GM21526 (cell line): ENCODE results near the gene MSI2.

ENCODE experiments used
- ATAC-seq: cut with Tn5 transposase; IDR thresholded peaks from one replicate; pipeline ENCODE4 v1.9.1; 2021; ENCODE audit warnings: moderate library complexity; ENCODE audit not compliant: unreplicated experiment, low FRiP score

MSI2 gene

GRCh38 chr17:57663326-57664070 lies 407.2 kb downstream of the MSI2 start:
- ATAC-seq: no peak

GRCh38 chr17:57665128-57665527 lies 408.8 kb downstream of the MSI2 start:
- ATAC-seq: no peak

- ATAC-seq: no peak
Measured at GRCh38 chr17:57665696-57666095, 409.4 kb downstream of the MSI2 start.

GRCh38 chr17:57666201-57666870 lies 410.0 kb downstream of the MSI2 start:
- ATAC-seq: no peak

GRCh38 chr17:57666946-57667345 lies 410.6 kb downstream of the MSI2 start:
- ATAC-seq: no peak

- ATAC-seq: no peak
Measured at GRCh38 chr17:57667461-57667923, 411.2 kb downstream of the MSI2 start.

- ATAC-seq: no peak
Measured at GRCh38 chr17:57668332-57668731, 412.0 kb downstream of the MSI2 start.

GRCh38 chr17:57669671-57670529 lies 413.6 kb downstream of the MSI2 start:
- no peak for ATAC-seq

GRCh38 chr17:57670769-57671569 lies 414.6 kb downstream of the MSI2 start:
- ATAC-seq: no peak

GRCh38 chr17:57671667-57672632 lies 415.6 kb downstream of the MSI2 start:
- ATAC-seq: no peak

GRCh38 chr17:57672971-57673370 lies 416.6 kb downstream of the MSI2 start:
- no peak for ATAC-seq

GRCh38 chr17:57674894-57675293 lies 418.6 kb downstream of the MSI2 start:
- ATAC-seq: no peak

GRCh38 chr17:57675427-57676387 lies 419.4 kb downstream of the MSI2 start:
- no peak for ATAC-seq

- ATAC-seq: no peak
Measured at GRCh38 chr17:57676543-57676942, 420.2 kb downstream of the MSI2 start.

- no peak for ATAC-seq
Measured at GRCh38 chr17:57677301-57677700, 421.0 kb downstream of the MSI2 start.

- no peak for ATAC-seq
Measured at GRCh38 chr17:57677858-57678257, 421.5 kb downstream of the MSI2 start.

GRCh38 chr17:57678393-57678792 lies 422.1 kb downstream of the MSI2 start:
- no peak for ATAC-seq

- ATAC-seq: no peak
Measured at GRCh38 chr17:57679356-57679755, 423.0 kb downstream of the MSI2 start.
